K562 (cell line): ENCODE results near the gene SIRPA. TPM values are rescaled to one million over a fixed set of nuclear protein-coding genes. Genes with fewer than 3 reads are reported as not detected.
A peak's percentile ranks its signal among the peaks of the same experiment; 100 is the strongest.

Source experiments
- ATAC-seq: fragments of 200-7000 bp; cut with Tn5 transposase; 3 replicates; pipeline ENCODE4 v1.9.1; 2020; ENCODE audit warnings: moderate library complexity
- BruUV-seq: library from RNA; stranded (reverse); fragments of 400-500 nt; replicated peaks from 2 replicates; lab custom pipeline; 2021; lab: Mats Ljungman, UMichigan
- CTCF ChIA-PET: fragments of 300-600 bp; formaldehyde crosslinking; extraction: SDS; loops from one replicate; lab custom pipeline; 2021; ENCODE audit warnings: low intra/inter-chr PET ratio; lab: Yijun Ruan, JAX
- POLR2A ChIA-PET: fragments of 300-600, 350-650 bp; sonication (Branson Sonifier 250); formaldehyde crosslinking; extraction: SDS; loops from one replicate; lab custom pipeline; 2021; ENCODE audit warnings: antibody characterized with exemption, inconsistent platforms; lab: Yijun Ruan, JAX
- DNase-seq, 4 experiments: peaks; one replicate each; pipeline versions ENCODE4 v3.0.0 to v3.0.0-alpha.2; 2011 to 2018; ENCODE audit warnings: low spot score in 3 of 4, mixed read lengths in 3 of 4; ENCODE audit errors: extremely low read depth in 1 of 4
- FAIRE-seq: peaks from 2 replicates; lab custom pipeline; 2011; peaks lifted over from hg19 to GRCh38; lab: Jason Lieb, UNC
- H2AFZ ChIP-seq: 2 replicates; pipeline ENCODE4 v1.6.0; 2011; ENCODE audit warnings: low read depth, low read length, control low read depth, inconsistent platforms
- H3K27ac ChIP-seq: fragments of 200-600 bp; 3 replicates; pipeline ENCODE4 v1.8.0; 2011; ENCODE audit warnings: low read depth, mild to moderate bottlenecking, control low read depth, inconsistent platforms, low read length, moderate library complexity, mixed read lengths; ENCODE audit errors: extremely low read depth
- H3K27me3 ChIP-seq, 2 experiments: fragments of 300-600 bp in 1 of 2; 2 replicates in 1 of 2; 3 replicates in 1 of 2; pipeline versions ENCODE4 v1.6.0 to v1.8.0; 2011; ENCODE audit warnings: inconsistent platforms in 2 of 2, low read length in 2 of 2, mild to moderate bottlenecking in 1 of 2, mixed read lengths in 1 of 2, moderate library complexity in 1 of 2; ENCODE audit not compliant: control insufficient read depth in 2 of 2, insufficient read depth in 2 of 2
- H3K36me3 ChIP-seq: fragments of 300-600 bp; 3 replicates; pipeline ENCODE4 v1.8.0; 2011; ENCODE audit warnings: mild to moderate bottlenecking, low read length, inconsistent platforms; ENCODE audit not compliant: control insufficient read depth, insufficient read depth
- H3K4me1 ChIP-seq, 2 experiments: fragments of 200-600 bp in 1 of 2; replicated peaks in 1 of 2; 2 replicates in 1 of 2; 3 replicates in 1 of 2; pipeline versions ENCODE4 v1.5.1 to v1.8.0; 2011; ENCODE audit warnings: inconsistent platforms in 2 of 2, low read length in 2 of 2, mild to moderate bottlenecking in 1 of 2, mixed read lengths in 1 of 2, moderate library complexity in 1 of 2; ENCODE audit not compliant: control insufficient read depth in 2 of 2, insufficient read depth in 2 of 2
- H3K4me2 ChIP-seq: 2 replicates; pipeline ENCODE4 v1.6.1; 2011; ENCODE audit warnings: low read length, control low read depth, inconsistent platforms, mixed read lengths; ENCODE audit not compliant: insufficient read depth
- H3K4me3 ChIP-seq: fragments of 200-600 bp; sonication (generic), shearing (Covaris generic); 2 replicates; pipeline ENCODE4 v1.5.1; 2016; ENCODE audit warnings: control low read depth, inconsistent platforms
- H3K79me2 ChIP-seq: fragments of 200-600 bp; 3 replicates; pipeline ENCODE4 v1.8.0; 2011; ENCODE audit warnings: low read length, inconsistent platforms; ENCODE audit not compliant: control insufficient read depth, insufficient read depth
- H3K9ac ChIP-seq, 2 experiments: 2 replicates each; pipeline versions ENCODE4 v1.6.0 to v1.6.1; 2011; ENCODE audit warnings: low read depth in 2 of 2, low read length in 2 of 2, control low read depth in 1 of 2, inconsistent platforms in 1 of 2, mild to moderate bottlenecking in 1 of 2, mixed read lengths in 1 of 2; ENCODE audit not compliant: insufficient read depth in 1 of 2
- H3K9me1 ChIP-seq: one replicate; pipeline ENCODE4 v1.6.0; 2011; ENCODE audit warnings: inconsistent platforms, mild to moderate bottlenecking, low read length, moderate library complexity; ENCODE audit not compliant: control insufficient read depth, insufficient read depth
- H3K9me3 ChIP-seq: replicated peaks from 2 replicates; pipeline ENCODE4 v1.5.1; 2011; ENCODE audit warnings: low read depth, low read length, inconsistent platforms; ENCODE audit not compliant: control insufficient read depth, insufficient read depth
- H4K20me1 ChIP-seq: replicated peaks from 2 replicates; pipeline ENCODE4 v1.6.1; 2011; ENCODE audit warnings: low read length, inconsistent platforms, mixed read lengths; ENCODE audit not compliant: control insufficient read depth, insufficient read depth
- BCOR ChIP-seq: fragments of 450-650 bp; IDR thresholded peaks from 2 replicates; pipeline ENCODE4 v1.6.1; 2016
- HDAC3 ChIP-seq: fragments of 450-650 bp; IDR thresholded peaks from 2 replicates; pipeline ENCODE4 v1.6.1; 2018; ENCODE audit warnings: borderline replicate concordance, mild to moderate bottlenecking, moderate library complexity; ENCODE audit not compliant: partially characterized antibody
- MYBL2 ChIP-seq, 2 experiments: fragments of 450-650 bp in 1 of 2; sonication (generic) in 1 of 2; formaldehyde crosslinking in 1 of 2; IDR thresholded peaks; 2 replicates each; pipeline versions ENCODE4 v1.6.1 to v1.8.1; 2017 to 2022; ENCODE audit warnings: borderline replicate concordance in 1 of 2, inconsistent platforms in 1 of 2, low read depth in 1 of 2, mild to moderate bottlenecking in 1 of 2, missing genetic modification reagents in 1 of 2, moderate library complexity in 1 of 2
- NFE2 ChIP-seq: IDR thresholded peaks from 2 replicates; pipeline ENCODE4 v1.6.1; 2014; ENCODE audit warnings: antibody characterized with exemption, low read depth
- NFIX ChIP-seq: fragments of 250-450 bp; sonication (Bioruptor Pico); IDR thresholded peaks from 2 replicates; pipeline ENCODE4 v1.4.0; 2020; ENCODE audit warnings: low read depth, mild to moderate bottlenecking, moderate library complexity
- RBM25 ChIP-seq: fragments of 200-400 bp; formaldehyde crosslinking; IDR thresholded peaks from 2 replicates; pipeline ENCODE4 v1.6.1; 2018; ENCODE audit warnings: low read length, low read depth, moderate library complexity; ENCODE audit not compliant: severe bottlenecking
- SIRT6 ChIP-seq: IDR thresholded peaks from one replicate; pipeline ENCODE4 v1.6.1; 2012; ENCODE audit warnings: low read depth, mild to moderate bottlenecking, control low read depth, inconsistent platforms, low read length, moderate library complexity
- SLC30A9 ChIP-seq: fragments of 250-450 bp; sonication (Bioruptor Pico); IDR thresholded peaks from 2 replicates; pipeline ENCODE4 v1.8.0; 2022; ENCODE audit warnings: mild to moderate bottlenecking, moderate library complexity
- SP1 ChIP-seq: sonication (generic); formaldehyde crosslinking; IDR thresholded peaks from 2 replicates; pipeline ENCODE4 v1.8.1; 2022; ENCODE audit warnings: mild to moderate bottlenecking, missing genetic modification reagents
- SRF ChIP-seq, 2 experiments: fragments of 250-450, 450-650 bp in 1 of 2; sonication (Bioruptor Pico) in 1 of 2; sonication (generic) in 1 of 2; formaldehyde crosslinking; IDR thresholded peaks; 2 replicates each; pipeline versions ENCODE4 v1.5.0 to v1.5.1; 2020 to 2022; ENCODE audit warnings: mild to moderate bottlenecking in 1 of 2, missing genetic modification reagents in 1 of 2
- TEAD2 ChIP-seq: fragments of 450-650 bp; IDR thresholded peaks from 2 replicates; pipeline ENCODE4 v1.6.1; 2016; ENCODE audit warnings: missing genetic modification characterization, control low read depth, missing compliant biosample characterization
- ZNF347 ChIP-seq: fragments of 450-650 bp; formaldehyde crosslinking; IDR thresholded peaks from 2 replicates; pipeline ENCODE4 v1.4.0; 2020; ENCODE audit warnings: low read depth, mild to moderate bottlenecking, moderate library complexity
- ZNF507 ChIP-seq: conservative IDR thresholded peaks from 2 replicates; pipeline ENCODE4 v1.6.1; 2017; ENCODE audit warnings: missing genetic modification characterization, missing compliant biosample characterization
- whole genome bisulfite sequencing: fragments of 100-300 bp; shearing (Covaris generic); methylation state at CpG from one replicate; pipeline ENCODE4 v1.1.6; 2016; ENCODE audit warnings: low coverage, mixed read lengths; ENCODE audit not compliant: insufficient coverage; ENCODE audit errors: missing lambda C conversion rate; 5-methylcytosine and 5-hydroxymethylcytosine counted together
- in situ Hi-C: fragments of 300-500 bp; cut with MboI; formaldehyde crosslinking; loops from 4 replicates; pipeline ENCODE4 v1.15.0; 2018; ENCODE audit warnings: inconsistent platforms, mixed read lengths
- intact Hi-C: fragments of 100-400 bp; cut with micrococcal nuclease; formaldehyde crosslinking; loops from 2 replicates; pipeline ENCODE4 v1.14.2; 2022
- polyA plus RNA-seq, 8 experiments: library from polyadenylated mRNA; depleted of rRNA in 4 of 8; stranded (reverse) in 5 of 8; unstranded in 3 of 8; fragments of >200 nt; fragmentation: Nextera tagmentation in 2 of 8; fragmentation: Illumina TruSeq in 1 of 8; extraction: Ambion mirVana in 2 of 8; extraction: Trizol in 1 of 8; gene quantifications; 2 replicates each; pipeline versions ENCODE4 v1.2.1 to v1.2.3, GENCODE V29; 2011 to 2014; ENCODE audit warnings: inconsistent platforms in 1 of 8, missing spikeins in 1 of 8
- total RNA-seq, 7 experiments: library from RNA; depleted of rRNA in 6 of 7; stranded (reverse); fragments of >200 nt in 6 of 7; fragmentation: Illumina TruSeq in 2 of 7; extraction: Trizol in 2 of 7; gene quantifications; 2 replicates each; pipeline versions ENCODE4 v1.2.1 to v1.2.3, GENCODE V29; 2011 to 2021; ENCODE audit warnings: low replicate concordance in 1 of 7
- TF ChIP-seq, protein P1 (sequence below): sonication (generic); IDR thresholded peaks from 2 replicates; pipeline ENCODE4 v1.6.1; 2016

The SIRPA gene
- total and polyA plus RNA-seq, 9 of the 15 experiments (the other 6 are each of a cell fraction or from before 2014, with no cell fraction given) = 0.01 to 0.40 (median 0.11) TPM; not detected in 2

GRCh38 chr20:1924910-1925861 is 30.0 kb downstream of the SIRPA start:
- Histone ChIP-seq H3K4me2 (no peak overlapping the region), H3K4me1 (no peaks in the 10 kb centered on the region), H3K9me1 (no peaks in the 10 kb centered on the region), H3K79me2 (no peaks in the 10 kb centered on the region), H4K20me1 (no peaks in the 10 kb centered on the region), H3K36me3 (no peaks in the 10 kb centered on the region), H3K9me3 (no peaks in the 10 kb centered on the region), H3K27ac (no peak overlapping the region), H3K9ac (no peak overlapping the region), H2AFZ (no peak overlapping the region), H3K4me3 (no peak overlapping the region), H3K27me3 (peaks cover 0 to 24% of the 10 kb centered on the region in 2 experiments; a peak in 2 of 5 replicates)
- ChIA-PET CTCF (no interaction called here), POLR2A (interaction anchor here (0.7 kb wide), 2 partner anchors 57 to 207 kb away, joined by 3 read pairs; no protein-coding TSS in a partner anchor)
- ATAC-seq = no peak
- WGBS = 2% methylated on average over 13 of the region's 13 CpGs
- BruUV-seq = no TSS peak
- no peak for DNase-seq
- TF ChIP-seq RBM25 = peak; percentile 80
- TF ChIP-seq BCOR = peak; percentile 40; the same call in 1 of the 2 replicates
- TF ChIP-seq HDAC3 = no peak
- no peak for FAIRE-seq
- intact Hi-C loops = no loop called here
- in situ Hi-C loops = no loop called here

- BruUV-seq = no TSS peak
- no peak overlapping the region for H2AFZ ChIP-seq
- intact Hi-C loops (no loop called here), in situ Hi-C loops (no loop called here)
- POLR2A ChIA-PET = interaction anchor here (0.7 kb wide), 2 partner anchors 56 to 206 kb away, joined by 3 read pairs; no protein-coding TSS in a partner anchor
- no peak overlapping the region for H3K9ac ChIP-seq
- H4K20me1 ChIP-seq = no peaks in the 10 kb centered on the region
- no peak overlapping the region for H3K27ac ChIP-seq
- no peaks in the 10 kb centered on the region for H3K36me3 ChIP-seq
- no peaks in the 10 kb centered on the region for H3K9me1 ChIP-seq
- CTCF ChIA-PET = no interaction called here
- DNase-seq (no peak), ATAC-seq (no peak), FAIRE-seq (no peak)
- H3K27me3 ChIP-seq = peaks cover 0 to 25% of the 10 kb centered on the region in 2 experiments; a peak in 2 of 5 replicates
- no peak overlapping the region for H3K4me3 ChIP-seq
- no peaks in the 10 kb centered on the region for H3K9me3 ChIP-seq
- 0% methylated on average over 2 of the region's 5 CpGs for WGBS
- H3K79me2 ChIP-seq = no peaks in the 10 kb centered on the region
- no peaks in the 10 kb centered on the region for H3K4me1 ChIP-seq
- H3K4me2 ChIP-seq = no peak overlapping the region
- TF ChIP-seq NFE2 (no peak), SIRT6 (no peak), SRF (CRISPR knock-in tag; IDR thresholded peaks at IDR 0.05) (no peak), NFIX (CRISPR knock-in tag) (no peak), SP1 (CRISPR knock-in tag) (no peak), SLC30A9 (no peak), ZNF347 (CRISPR knock-in tag) (no peak), TEAD2 (tag) (no peak), MYBL2 (IDR thresholded peaks at IDR 0.05; ENCODE audit: low read depth) (no peak), MYBL2 (CRISPR knock-in tag; IDR thresholded peaks at IDR 0.05; ENCODE audit: borderline replicate concordance) (no peak), ZNF507 (tag) (no peak)
- TF ChIP-seq, protein P1, sequence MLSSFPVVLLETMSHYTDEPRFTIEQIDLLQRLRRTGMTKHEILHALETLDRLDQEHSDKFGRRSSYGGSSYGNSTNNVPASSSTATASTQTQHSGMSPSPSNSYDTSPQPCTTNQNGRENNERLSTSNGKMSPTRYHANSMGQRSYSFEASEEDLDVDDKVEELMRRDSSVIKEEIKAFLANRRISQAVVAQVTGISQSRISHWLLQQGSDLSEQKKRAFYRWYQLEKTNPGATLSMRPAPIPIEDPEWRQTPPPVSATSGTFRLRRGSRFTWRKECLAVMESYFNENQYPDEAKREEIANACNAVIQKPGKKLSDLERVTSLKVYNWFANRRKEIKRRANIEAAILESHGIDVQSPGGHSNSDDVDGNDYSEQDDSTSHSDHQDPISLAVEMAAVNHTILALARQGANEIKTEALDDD = no peak
Measured at GRCh38 chr20:1926237-1926636, 31.0 kb downstream of the SIRPA start.
